Esophagus squamous epithelium (tissue), 5 donors: Measurements from ENCODE around the gene NYAP1. TPM values are rescaled to one million over a fixed set of nuclear protein-coding genes. Genes with fewer than 3 reads are reported as not detected.
"Not testable (repeated sequence)": the region's sequence is repeated elsewhere in the genome, so short reads cannot be mapped to it uniquely, and the experiment has no call there.

ENCODE experiments used
- DNase-seq: peaks from one replicate; lab custom pipeline; 2025; lab: John Stamatoyannopoulos, UW
- H3K27ac ChIP-seq, 4 donors: fragments of 200-600 bp; sonication (generic); one replicate each; pipeline ENCODE4 v1.5.1; 2016 to 2019; ENCODE audit warnings: mild to moderate bottlenecking in 1 of 4
- H3K27me3 ChIP-seq, 4 donors: fragments of 200-600 bp; sonication (generic); 1 replicate in 3 of 4; 2 replicates in 1 of 4; pipeline versions ENCODE4 v1.5.1 to v1.6.0; 2017 to 2021; ENCODE audit warnings: antibody characterized with exemption in 1 of 4
- H3K36me3 ChIP-seq, 3 donors: fragments of 200-600 bp; sonication (generic); one replicate each; pipeline ENCODE4 v1.5.1; 2016 to 2019
- H3K4me1 ChIP-seq, 3 donors: fragments of 200-600 bp; sonication (generic); one replicate each; pipeline ENCODE4 v1.5.1; 2017 to 2019
- H3K4me3 ChIP-seq, 4 donors: fragments of 200-600 bp; sonication (generic); 1 replicate in 3 of 4; 2 replicates in 1 of 4; pipeline ENCODE4 v1.5.1; 2016 to 2019; ENCODE audit warnings: mild to moderate bottlenecking in 2 of 4, moderate library complexity in 1 of 4
- H3K9me3 ChIP-seq, 3 donors: fragments of 200-600 bp; sonication (generic); one replicate each; pipeline ENCODE4 v1.5.1; 2016 to 2019
- CTCF ChIP-seq, 6 experiments: fragments of 450-650 bp in 4 of 6; fragments of 200-600 bp in 2 of 6; sonication (generic) in 2 of 6; IDR thresholded peaks; one replicate each; pipeline ENCODE4 v1.5.1; 2016 to 2019; ENCODE audit warnings: antibody characterized with exemption in 6 of 6, mild to moderate bottlenecking in 4 of 6, moderate library complexity in 4 of 6
- POLR2A ChIP-seq, 4 donors: fragments of 450-650 bp; IDR thresholded peaks; one replicate each; pipeline ENCODE4 v1.6.1; 2017; ENCODE audit warnings: antibody characterized with exemption in 4 of 4, mild to moderate bottlenecking in 4 of 4, moderate library complexity in 3 of 4
- WGBS, 2 donors: methylation state at CpG; one replicate each; pipeline ENCODE4 v1.1.5; 2018; 5-methylcytosine and 5-hydroxymethylcytosine counted together
- intact Hi-C: fragments of 100-400 bp; cut with DNase I; formaldehyde crosslinking; loops from one replicate; pipeline ENCODE4 v1.15.0; 2022
- total RNA-seq, 4 donors: library from RNA; depleted of rRNA; stranded (reverse); fragments of >200 nt; gene quantifications; one replicate each; pipeline ENCODE4 v1.1.0, GENCODE V29; 2016
- donor health status: DM: yes; HTN: yes; CAD: no.

The NYAP1 gene
- total RNA-seq, 4 donors from 2014 or later = 0.31 to 1.1 (median 0.57) TPM; not detected in 1

- WGBS, 2 donors = 49 to 56% methylated on average over 2 of the region's 2 CpGs
- Histone ChIP-seq H3K36me3 (peaks cover 12 to 20% (median 13%) of the 10 kb centered on the region in 3 donors), H3K27me3 (no peaks in the 10 kb centered on the region), H3K4me1 (peaks cover 0 to 33% (median 11%) of the 10 kb centered on the region in 3 donors), H3K9me3 (no peaks in the 10 kb centered on the region), H3K27ac (no peak overlapping the region), H3K4me3 (no peak overlapping the region)
- intact Hi-C loops = no loop called here
- TF ChIP-seq POLR2A (IDR thresholded peaks at IDR 0.05) (no peak), CTCF (IDR thresholded peaks at IDR 0.05) (no peak)
- no peak for DNase-seq
Observed at GRCh38 chr7:100438172-100438571, 45.6 kb upstream of the NYAP1 start.

- intact Hi-C loops, DNase-seq, H3K9me3 ChIP-seq, H3K4me3 ChIP-seq, H3K27ac ChIP-seq, H3K27me3 ChIP-seq: not testable (repeated sequence)
- Histone ChIP-seq H3K36me3 (peaks cover 6 to 14% (median 8%) of the 10 kb centered on the region in 3 donors), H3K4me1 (peaks cover 0 to 27% (median 11%) of the 10 kb centered on the region in 3 donors)
- 83 to 92% methylated on average over 8 of the region's 8 CpGs for whole genome bisulfite sequencing, 2 donors
Observed at GRCh38 chr7:100438731-100439130, 45.0 kb upstream of the NYAP1 start.

GRCh38 chr7:100439244-100439643 lies 44.5 kb upstream of the NYAP1 start:
- H3K27ac ChIP-seq, H3K27me3 ChIP-seq, H3K9me3 ChIP-seq, H3K36me3 ChIP-seq, DNase-seq, H3K4me3 ChIP-seq, intact Hi-C loops: not testable (repeated sequence)
- H3K4me1 ChIP-seq = peaks cover 0 to 25% (median 11%) of the 10 kb centered on the region in 3 donors
- WGBS, 2 donors = 90 to 91% methylated on average over 7 of the region's 7 CpGs

GRCh38 chr7:100441641-100442535 lies 41.8 kb upstream of the NYAP1 start:
- TF ChIP-seq POLR2A (IDR thresholded peaks at IDR 0.05) (no peak), CTCF (IDR thresholded peaks at IDR 0.05) (no peak)
- Histone ChIP-seq H3K27ac (no peak overlapping the region), H3K9me3 (no peaks in the 10 kb centered on the region), H3K4me1 (peaks cover 0 to 27% (median 0%) of the 10 kb centered on the region in 3 donors), H3K36me3 (no peaks in the 10 kb centered on the region), H3K27me3 (no peaks in the 10 kb centered on the region), H3K4me3 (no peak overlapping the region)
- no peak for DNase-seq
- WGBS, 2 donors = 83 to 88% methylated on average over 2 to 9 of the region's 11 CpGs
- intact Hi-C loops = no loop called here

GRCh38 chr7:100443096-100443840 lies 40.5 kb upstream of the NYAP1 start:
- Histone ChIP-seq H3K4me3 (no peak overlapping the region), H3K9me3 (no peaks in the 10 kb centered on the region), H3K27ac (peak overlapping the region in 2 of 4 donors; percentile 69 to 76), H3K4me1 (peaks cover 0 to 22% (median 0%) of the 10 kb centered on the region in 3 donors), H3K36me3 (no peaks in the 10 kb centered on the region), H3K27me3 (no peaks in the 10 kb centered on the region)
- WGBS, 2 donors = 76 to 79% methylated on average over 9 of the region's 9 CpGs
- no peak for DNase-seq
- TF ChIP-seq CTCF (IDR thresholded peaks at IDR 0.05) = no peak
- TF ChIP-seq POLR2A (IDR thresholded peaks at IDR 0.05) = no peak
- intact Hi-C loops = no loop called here
